GM12801 (cell line): ENCODE measurements around the gene LCE4A.

ENCODE experiments used
- TF ChIP-seq, protein P1 (sequence below): IDR thresholded peaks from one replicate; pipeline ENCODE4 v1.5.1; 2011; ENCODE audit warnings: control low read depth; ENCODE audit not compliant: insufficient read length; ENCODE audit errors: extremely low read depth

Gene LCE4A

DNA sequence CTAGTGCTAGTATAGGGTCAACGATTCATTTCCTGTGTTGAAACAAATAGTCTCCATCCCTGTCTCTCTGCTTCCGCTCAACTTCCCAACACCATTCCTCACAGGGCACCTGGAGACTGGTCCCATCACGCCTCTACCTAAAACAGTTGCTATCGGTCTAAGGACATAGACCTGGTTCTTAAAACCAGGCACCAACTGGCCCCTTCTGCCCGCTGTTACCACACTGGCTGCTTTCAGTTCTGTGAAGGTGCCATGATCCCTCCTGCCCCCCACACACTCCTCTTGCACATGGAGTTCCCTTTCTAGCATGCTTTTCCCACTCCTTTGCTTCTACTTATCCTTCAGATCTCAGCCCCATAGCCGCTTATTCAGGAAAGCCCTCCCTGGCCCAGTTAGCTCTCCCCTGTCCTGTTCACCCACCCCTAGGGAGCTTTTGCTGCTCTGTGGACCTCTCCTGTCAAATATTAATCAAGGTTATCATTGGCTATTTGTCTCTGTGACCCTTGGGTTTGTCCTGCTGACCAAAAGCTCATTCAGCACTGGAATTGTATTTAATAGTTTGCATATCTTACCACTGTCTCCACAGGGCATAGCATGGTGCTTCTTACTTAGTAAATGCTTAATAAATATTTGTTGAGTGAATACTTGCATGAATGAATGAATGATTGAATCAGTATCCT lies 37.9 kb downstream of the LCE4A start:
- TF ChIP-seq, protein P1, sequence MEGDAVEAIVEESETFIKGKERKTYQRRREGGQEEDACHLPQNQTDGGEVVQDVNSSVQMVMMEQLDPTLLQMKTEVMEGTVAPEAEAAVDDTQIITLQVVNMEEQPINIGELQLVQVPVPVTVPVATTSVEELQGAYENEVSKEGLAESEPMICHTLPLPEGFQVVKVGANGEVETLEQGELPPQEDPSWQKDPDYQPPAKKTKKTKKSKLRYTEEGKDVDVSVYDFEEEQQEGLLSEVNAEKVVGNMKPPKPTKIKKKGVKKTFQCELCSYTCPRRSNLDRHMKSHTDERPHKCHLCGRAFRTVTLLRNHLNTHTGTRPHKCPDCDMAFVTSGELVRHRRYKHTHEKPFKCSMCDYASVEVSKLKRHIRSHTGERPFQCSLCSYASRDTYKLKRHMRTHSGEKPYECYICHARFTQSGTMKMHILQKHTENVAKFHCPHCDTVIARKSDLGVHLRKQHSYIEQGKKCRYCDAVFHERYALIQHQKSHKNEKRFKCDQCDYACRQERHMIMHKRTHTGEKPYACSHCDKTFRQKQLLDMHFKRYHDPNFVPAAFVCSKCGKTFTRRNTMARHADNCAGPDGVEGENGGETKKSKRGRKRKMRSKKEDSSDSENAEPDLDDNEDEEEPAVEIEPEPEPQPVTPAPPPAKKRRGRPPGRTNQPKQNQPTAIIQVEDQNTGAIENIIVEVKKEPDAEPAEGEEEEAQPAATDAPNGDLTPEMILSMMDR, result no peak

DNA sequence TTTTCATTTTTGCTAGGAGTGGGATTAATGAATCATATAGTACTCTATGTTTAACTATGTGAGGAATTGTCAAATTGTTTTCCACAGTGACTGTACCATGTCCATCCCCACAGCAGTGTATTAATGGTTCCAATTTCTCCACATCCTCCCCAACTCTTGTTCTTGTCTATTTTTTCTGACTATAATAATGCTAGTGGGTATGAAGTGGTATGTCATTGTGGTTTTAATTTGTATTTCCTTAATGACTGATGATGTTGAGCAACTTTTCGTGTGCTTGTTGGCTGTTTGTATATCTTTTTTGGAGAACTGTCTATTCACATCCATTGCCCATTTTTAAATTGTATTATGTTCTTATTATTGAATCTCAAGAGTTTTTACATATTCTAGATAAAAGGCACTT lies 39.9 kb downstream of the LCE4A start:
- TF ChIP-seq, protein P1, result no peak

DNA sequence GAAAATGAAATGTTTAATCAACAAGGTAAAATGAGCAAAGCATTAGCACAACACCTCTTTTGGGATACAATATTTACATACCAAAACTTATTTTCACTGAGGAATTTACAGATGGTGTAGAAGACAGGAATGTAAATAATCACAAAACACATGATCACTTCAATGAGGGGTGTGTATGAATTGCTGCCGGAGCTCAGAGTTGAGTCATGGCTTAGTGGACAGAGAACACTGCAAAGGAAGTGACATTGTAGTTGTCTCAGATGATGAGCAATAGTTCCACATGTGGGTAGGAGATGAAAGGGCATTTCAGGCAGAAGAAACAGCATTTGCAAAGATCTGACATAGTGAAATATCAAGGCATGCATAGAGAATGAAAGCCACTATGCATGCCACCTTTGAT lies 44.3 kb downstream of the LCE4A start:
- TF ChIP-seq, protein P1, result no peak

DNA sequence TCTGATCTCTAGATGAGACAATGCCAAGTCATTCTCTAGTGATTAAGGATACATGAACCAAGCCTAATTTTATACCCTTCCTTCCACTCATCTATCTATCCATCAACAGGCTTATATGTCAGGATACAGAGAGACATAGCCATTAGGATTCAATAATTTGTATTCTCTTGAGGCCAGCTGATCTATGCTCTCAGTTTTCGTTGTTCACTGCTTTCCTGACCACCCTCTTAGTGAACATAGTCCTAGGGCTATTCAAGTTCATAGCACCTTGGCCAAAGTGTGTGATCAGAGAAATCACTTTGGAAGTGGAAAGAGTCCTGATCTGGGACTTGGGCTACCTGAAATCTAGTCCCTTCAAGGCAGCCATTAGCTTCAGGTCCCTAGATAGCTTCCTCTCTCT lies 45.6 kb downstream of the LCE4A start:
- TF ChIP-seq, protein P1, result no peak

DNA sequence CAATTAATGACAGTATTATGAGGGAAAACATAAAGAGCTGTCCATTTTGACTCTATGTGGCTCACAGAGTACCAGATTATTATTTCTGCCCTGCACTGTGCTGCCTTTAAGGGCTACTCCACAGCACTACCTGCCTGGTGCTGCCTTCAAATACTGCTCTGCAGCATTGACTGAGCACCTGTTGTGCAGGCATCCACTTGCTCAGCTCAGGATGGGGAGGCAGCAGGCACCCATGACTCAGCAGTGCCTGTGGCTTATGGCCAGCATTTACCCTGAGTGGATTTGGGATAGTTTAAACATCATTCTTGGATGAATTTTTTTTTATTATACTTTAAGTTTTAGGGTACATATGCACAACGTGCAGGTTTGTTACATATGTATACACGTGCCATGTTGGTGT lies 48.9 kb downstream of the LCE4A start:
- TF ChIP-seq, protein P1, result no peak

DNA sequence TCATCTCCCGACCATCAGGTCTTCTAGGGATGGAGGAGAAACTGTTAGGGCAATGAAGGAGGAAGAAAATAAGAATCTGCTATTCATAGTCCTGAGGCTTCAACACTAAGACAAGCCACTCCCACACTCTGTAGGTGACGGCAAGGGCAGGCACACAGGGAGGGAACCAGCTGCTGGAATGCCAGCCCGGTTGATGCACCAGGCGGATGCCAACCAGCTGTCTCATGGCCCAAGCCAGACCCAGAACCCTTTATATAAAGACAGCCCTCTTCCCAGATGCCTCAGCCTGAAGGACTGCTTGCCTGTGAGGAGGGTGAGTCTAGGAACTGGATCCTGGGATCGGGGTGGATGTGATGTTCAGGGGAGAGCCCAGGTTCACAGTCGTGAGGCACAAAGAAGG lies 49.8 kb downstream of the LCE4A start, which contains the start of gene KPRP:
Gene KPRP, plus strand, starts transcription at position 279 of the 400 bp plus-strand sequence. CDS start 1,564 bp downstream, outside the sequence.
- TF ChIP-seq, protein P1, result no peak

DNA sequence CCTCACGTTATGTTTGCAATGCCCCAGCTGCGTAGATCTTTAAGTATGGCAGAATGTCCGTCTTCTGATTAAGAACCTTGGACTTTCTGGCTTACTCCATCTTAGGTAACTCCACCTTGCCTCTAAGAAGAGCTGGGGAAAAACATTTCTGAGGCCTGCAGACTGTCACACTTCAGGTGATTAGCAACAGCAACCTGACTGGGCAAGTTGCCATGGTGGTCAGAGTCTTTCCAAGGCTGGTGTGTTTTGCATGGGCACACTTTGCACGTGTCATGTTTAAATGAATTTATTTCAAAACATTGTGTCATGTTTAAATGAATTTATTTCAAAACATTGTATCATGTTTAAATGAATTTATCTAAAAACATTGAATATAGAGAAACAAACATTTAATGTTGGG lies 50.7 kb downstream of the LCE4A start:
- TF ChIP-seq, protein P1, result no peak
